GM04503 (cell line): ENCODE data around the gene LRP2BP.
A peak's percentile ranks its signal among the peaks of the same experiment; 100 is the strongest.

Source experiments
- DNase-seq: peaks from one replicate; pipeline ENCODE4 v3.0.0-alpha.2; 2012; ENCODE audit warnings: low read depth

The LRP2BP gene

DNA sequence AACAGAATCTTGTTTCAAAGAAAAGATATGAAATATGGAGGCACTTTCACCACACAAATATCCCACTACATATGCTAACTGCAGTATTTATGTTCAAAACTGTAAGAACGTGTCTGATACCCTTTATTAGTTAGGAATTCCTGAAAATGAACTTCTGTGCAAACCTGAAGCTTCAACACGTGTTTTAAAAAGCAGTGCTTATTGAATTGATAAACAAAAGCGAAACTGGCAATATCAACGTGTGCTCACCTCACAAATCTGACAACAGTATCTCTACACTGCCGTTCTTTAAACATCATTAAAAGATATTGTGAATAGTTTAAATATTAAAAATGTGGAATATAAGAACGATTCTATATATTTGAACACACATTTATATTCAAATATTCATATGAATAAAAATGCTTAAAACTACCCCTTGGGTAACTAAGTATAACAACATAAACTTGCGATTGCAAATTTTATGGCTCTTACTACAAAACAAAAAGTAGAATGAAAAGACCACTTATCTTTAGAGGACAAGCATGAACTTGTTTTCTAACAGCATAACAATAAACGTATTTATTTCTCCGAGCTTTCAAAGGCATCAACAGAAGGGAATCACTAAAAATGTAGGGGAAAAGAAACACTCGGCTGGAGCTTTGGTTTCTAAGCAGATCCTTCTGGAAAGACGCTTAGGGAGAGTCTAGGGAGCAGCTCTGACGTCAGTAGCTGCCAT lies at the start of gene LRP2BP:
Gene LRP2BP, minus strand, starts transcription at position 687 of the 718 bp plus-strand sequence. CDS start 17,738 bp downstream, outside the sequence.
- DNase-seq = no peak

DNA sequence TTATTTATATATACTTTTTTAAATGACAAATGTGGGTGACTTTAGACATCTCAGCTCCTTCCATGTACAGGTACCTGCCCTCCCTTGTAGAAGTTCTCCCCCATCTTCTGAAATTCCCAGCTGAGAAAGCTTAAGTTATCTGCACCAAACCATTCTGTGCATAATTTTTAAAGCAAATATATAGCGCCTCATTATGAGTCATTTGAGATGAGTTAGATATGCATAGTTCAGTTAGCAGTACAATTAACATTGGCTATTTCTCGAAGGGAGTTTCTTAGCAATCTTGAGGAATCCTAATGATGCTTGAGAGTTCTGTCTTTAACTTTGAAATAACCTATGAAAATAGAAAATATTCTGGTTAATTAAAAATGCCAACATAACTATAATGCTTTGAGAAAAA lies 49.5 kb upstream of the LRP2BP start:
- DNase-seq = no peak

- DNase-seq = no peak
Observed at GRCh38 chr4:185441479-185441878, 45.8 kb upstream of the LRP2BP start.

DNA sequence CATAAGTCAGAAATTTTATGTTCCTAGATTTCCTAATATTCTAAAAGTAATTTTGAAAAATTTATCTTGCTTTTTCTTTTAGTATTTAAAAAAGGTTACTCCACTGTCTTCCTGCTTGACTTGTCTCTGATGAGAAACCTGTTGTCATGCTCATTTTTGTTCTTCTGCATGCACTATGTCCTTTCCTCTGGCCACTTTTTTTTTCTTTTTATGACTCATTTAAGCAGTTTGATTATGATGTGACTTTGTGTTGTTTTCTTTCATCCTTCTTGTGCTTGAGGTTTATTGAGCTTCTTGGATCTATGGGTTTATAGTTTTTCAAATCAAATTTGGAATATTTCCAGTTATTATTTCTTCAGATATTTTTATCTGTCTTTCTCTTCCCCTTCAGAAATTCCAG lies 42.1 kb upstream of the LRP2BP start:
- no peak for DNase-seq

GRCh38 chr4:185435466-185435865 lies 39.7 kb upstream of the LRP2BP start:
- DNase-seq = no peak

- DNase-seq = no peak
Observed at GRCh38 chr4:185429660-185430059, 33.9 kb upstream of the LRP2BP start.

DNA sequence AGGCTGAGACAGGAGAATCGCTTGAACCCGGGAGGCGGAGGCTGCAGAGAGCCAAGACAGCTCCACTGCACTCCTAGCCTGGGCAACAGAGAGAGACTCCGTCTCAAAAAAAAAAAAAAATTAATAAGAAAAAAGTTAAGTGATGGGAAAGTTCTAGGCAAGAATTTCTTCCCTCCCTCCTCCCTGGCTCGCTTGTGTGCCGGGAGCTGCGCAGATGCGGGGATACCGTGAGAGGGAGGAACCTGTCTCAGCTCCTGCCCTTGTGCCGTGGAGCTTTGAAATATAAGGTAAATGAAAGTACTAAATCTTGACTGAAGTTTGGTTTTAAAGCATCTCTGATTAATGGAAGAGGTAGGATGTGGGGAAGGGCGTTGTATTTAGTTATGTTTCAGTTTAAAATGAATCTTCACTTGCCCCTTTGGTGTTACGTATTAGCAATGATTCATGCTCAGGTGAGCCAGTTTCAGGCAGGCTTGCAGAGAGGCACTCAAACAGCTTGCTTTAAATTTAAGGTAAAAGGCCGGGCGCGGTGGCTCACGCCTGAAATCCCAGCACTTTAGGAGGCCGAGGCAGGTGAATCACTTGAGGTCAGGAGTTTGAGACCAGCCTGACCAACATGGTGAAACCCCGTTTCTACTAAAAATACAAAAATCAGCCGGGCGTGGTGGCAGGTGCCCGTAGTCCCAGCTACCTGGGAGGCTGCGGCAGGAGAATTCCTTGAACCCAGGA lies 31.4 kb upstream of the LRP2BP start:
- no peak for DNase-seq

DNA sequence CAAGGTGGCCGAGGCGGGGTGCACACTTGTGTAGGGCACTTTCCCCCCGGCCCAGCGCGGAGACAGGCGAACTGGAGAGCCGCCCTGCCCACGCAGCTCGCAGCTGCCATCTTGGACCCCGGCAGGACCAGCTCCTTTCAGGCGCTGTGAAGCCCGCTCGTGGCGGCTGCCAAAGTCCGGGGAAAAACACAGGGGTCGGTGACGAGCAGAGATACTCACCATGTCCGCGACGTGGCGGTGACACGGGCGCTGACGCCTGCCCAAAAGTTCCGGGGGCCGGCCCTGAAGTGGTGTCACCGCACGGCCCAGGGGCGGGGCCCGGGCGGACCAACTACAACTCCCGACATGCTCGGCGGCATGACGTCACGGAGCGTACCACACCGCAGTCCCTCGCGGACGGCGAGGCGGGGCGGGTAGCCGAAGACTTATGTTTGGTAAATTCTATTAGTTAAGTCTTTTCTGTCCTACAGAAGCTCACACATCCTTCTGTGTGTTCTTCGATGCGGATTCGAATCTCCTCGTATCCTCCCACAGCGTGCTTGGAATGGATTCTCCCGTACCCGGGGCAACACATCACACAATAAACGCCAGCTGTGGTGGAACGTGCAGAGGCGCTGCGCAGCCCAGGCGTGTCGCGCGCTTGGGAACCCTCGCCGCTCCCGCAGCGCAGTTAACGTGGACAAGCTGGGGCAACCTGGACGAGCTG lies 30.1 kb upstream of the LRP2BP start, which contains the start of gene UFSP2:
Gene UFSP2, minus strand, starts transcription at position 318 of the 706 bp plus-strand sequence. Its CDS starts 96 bp downstream, at position 222.
- peak; percentile 53 for DNase-seq

DNA sequence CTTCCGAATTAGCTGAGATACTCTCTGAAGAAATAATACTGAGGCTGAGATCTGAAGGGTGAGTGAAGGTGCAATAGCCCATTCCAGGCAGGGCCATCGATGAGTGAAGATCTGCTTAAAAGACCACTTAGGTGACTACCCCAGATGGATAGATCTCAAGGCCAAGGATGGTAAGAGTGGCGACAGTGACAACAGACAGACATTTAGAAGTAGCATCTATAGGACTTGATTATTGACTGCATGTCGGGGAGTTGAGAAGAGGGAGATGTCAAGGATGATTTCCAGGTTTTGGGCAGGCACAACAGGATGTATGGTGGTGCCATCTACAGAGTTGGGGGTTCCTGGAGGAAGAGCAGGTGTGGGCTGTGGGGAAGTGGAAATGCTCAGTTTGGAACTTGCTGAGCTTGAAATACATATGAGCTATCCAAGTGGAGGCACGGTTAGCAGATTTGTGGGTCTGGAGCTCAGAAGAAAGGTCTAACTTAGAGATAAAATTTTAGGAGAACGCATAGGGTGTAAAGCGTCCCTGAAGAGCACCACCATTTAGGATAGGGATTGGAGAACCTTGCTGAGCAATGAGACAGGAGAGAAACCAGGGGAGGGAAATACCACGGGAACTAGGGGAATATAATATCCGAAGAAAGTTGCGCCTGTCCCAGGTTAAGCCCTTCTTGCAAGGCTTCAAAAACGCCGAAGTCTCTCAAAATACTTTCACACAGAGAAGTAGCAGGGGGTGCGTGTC lies 29.4 kb upstream of the LRP2BP start:
- peak; percentile 26 for DNase-seq

DNA sequence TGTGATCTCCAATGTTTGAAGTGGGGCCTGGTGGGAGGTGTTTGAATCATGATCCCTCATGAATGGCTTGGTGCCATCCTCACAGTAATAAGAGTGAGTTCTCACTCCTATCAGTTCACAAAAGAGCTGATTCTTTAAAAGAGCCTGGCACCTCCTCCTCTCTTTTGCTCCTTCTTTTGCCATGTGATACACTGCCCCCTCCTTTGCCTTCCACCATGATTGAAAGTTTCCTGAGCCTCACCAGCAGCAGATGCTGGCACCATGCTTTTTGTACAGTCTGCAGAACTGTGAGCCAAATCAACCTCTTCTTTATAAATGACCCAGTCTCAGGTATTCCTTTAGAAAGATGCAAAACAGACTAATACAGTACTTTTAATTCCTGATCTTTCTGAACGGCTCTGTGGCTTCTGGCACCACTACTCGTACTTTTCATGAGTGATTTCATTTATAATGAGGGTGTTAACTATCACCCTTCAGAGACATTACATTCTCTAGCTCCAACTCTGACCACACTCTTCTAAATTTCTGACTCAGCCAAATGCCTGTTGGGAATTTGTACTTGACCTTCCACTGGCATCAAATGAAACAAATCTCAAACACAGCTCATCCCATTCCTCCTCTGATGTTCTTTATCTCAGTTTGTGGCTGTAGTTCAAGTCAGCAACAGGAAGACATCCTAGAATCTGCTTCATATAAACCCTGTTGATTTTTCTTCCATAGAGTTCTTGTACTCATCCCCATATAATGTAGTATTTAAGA lies 25.8 kb upstream of the LRP2BP start:
- peak; percentile 47 for DNase-seq

DNA sequence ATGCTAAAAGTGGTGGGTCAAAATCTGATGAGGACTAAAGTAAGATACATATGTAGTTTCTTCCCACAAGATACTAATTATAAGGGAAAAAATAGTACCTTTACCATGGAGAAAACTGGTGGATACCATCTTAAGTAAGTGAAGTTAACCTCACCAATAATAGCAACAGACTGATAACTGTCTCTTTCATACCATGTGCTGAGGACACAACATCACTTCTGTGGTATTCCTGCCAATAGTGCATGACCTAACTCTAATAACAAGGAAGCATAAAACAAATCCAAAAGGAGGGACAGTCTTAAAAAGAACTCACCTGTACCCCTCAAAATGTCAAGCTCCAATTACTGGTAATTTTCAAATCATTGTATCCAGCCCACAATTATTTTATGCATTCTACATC lies 21.2 kb upstream of the LRP2BP start:
- no peak for DNase-seq

DNA sequence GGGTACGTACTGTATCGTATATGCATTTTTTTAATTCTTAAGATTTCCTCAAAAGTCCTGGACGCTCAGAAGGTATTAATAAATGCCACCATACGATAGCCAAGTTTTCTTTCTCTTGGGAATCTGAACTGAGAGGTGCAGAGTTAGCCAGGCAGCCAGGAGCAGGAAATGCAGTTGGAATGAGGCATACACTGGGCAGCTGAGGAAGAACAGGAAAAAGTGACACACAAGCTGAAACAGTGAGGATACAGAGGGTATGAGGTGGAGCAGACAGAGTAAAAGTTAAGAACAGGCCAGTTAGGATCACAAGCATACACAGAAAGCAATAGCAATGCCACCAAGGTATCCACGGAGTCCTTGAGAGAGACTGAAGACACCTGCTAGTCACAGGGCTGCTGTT lies 16.7 kb upstream of the LRP2BP start:
- DNase-seq = no peak

GRCh38 chr4:185411849-185412248 lies 16.1 kb upstream of the LRP2BP start:
- no peak for DNase-seq

GRCh38 chr4:185408432-185408831 lies 12.7 kb upstream of the LRP2BP start:
- DNase-seq = no peak

GRCh38 chr4:185405296-185405999 lies 9.7 kb upstream of the LRP2BP start:
- DNase-seq = no peak

DNA sequence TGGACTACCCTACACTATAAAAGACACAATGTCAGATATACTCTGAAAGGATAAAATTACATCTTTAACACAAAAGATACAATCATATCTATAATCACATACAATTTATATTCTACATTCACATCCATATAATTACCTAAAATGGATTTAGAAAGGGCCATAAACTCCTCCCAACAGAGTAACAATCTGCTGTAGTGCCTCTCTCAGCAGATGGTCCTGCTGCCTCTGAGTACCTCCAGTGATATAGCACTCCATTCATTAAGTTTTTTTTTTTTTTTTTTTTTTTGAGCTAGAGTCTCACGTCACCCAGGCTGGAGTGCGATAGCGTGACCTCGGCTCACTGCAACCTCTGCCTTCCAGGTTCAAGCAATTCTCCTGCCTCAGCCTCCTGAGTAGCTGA lies 8.3 kb upstream of the LRP2BP start:
- DNase-seq = no peak

DNA sequence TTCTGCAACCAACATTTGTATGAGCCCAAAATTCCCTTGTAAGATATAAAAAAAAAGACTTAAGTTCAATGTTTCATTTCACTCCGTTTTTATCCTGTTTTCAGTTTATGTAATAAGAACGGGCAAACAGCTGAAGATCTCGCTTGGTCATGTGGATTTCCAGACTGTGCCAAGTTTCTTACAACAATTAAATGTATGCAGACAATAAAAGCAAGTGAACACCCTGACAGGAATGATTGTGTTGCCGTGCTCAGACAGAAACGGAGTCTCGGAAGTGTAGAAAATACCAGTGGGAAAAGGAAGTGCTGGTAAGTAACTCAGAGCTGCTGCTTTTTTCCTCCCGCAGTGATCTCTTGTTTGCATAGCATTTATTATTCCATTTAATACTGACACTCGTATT lies 3.7 kb upstream of the LRP2BP start:
- DNase-seq = no peak

- DNase-seq = no peak
Observed at GRCh38 chr4:185398618-185399017, 2.9 kb upstream of the LRP2BP start.

- DNase-seq = no peak
Observed at GRCh38 chr4:185396724-185397385, 1.1 kb upstream of the LRP2BP start, which contains the start of gene ANKRD37. Gene ANKRD37 (plus strand): TSS chr4:185396841. CDS start chr4:185396924, 83 bp downstream.
